ENCODE results near the gene TMEM168.
"Not testable (repeated sequence)": the region's sequence is repeated elsewhere in the genome, so short reads cannot be mapped to it uniquely, and the experiment has no call there.

DNA sequence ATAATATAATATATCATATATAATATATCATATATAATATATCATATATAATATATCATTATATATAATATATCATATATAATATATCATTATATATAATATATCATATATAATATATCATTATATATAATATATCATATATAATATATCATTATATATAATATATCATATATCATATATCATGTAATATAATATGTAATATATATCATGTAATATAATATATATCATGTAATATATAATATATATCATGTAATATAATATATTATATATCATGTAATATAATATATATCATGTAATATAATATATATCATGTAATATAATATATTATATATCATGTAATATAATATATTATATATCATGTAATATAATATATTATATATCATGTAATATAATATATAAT, 6.4 kb upstream of the TMEM168 start:
- TF ChIP-seq, protein P1, sequence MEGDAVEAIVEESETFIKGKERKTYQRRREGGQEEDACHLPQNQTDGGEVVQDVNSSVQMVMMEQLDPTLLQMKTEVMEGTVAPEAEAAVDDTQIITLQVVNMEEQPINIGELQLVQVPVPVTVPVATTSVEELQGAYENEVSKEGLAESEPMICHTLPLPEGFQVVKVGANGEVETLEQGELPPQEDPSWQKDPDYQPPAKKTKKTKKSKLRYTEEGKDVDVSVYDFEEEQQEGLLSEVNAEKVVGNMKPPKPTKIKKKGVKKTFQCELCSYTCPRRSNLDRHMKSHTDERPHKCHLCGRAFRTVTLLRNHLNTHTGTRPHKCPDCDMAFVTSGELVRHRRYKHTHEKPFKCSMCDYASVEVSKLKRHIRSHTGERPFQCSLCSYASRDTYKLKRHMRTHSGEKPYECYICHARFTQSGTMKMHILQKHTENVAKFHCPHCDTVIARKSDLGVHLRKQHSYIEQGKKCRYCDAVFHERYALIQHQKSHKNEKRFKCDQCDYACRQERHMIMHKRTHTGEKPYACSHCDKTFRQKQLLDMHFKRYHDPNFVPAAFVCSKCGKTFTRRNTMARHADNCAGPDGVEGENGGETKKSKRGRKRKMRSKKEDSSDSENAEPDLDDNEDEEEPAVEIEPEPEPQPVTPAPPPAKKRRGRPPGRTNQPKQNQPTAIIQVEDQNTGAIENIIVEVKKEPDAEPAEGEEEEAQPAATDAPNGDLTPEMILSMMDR (IDR thresholded peaks at IDR 0.05) = not testable (repeated sequence)
- TF ChIP-seq POLR2A (IDR thresholded peaks at IDR 0.05) = not testable (repeated sequence)
